ENCODE data around the gene ZNF8.

The ZNF8 gene

DNA sequence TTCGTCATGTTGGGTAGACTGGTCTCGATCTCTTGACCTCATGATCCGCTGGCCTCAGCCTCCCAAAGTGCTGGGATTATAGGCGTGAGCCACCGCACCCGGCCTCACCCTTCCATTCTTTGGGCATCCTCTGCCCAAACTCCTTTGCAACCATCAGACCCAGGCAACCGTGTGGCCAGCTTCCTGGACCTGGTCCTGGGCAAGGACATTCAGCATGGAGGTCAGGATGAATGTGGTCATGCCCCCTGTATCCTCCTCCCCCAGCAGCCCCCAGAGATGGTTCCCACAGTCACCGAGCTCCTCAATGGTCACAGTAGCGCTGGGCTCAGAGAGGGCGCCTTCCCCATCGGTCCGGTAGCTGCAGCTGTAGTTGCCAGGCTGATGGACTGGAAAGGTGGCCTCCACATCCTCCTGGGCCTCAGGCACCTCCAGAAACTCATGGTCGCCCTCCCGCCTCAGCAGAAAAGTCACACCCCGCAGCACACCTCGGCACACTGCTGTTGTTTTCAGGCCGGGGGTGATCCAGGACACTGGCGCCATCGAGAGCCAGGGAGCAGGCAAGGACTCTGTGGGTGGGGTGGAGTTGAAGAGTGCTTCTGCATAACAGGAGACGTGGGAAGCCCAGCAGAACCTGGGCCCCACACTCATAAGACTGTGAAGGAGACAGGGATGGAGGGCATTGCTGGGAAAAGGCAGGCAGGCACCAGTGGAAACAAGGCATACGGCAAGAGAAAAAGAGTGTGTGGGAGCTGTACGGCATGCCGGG, 73.4 kb downstream of the ZNF8 start:
- no peak for DNase-seq (ENCODE audit: low read depth, low spot score)
- ChIA-PET POLR2A (interaction anchor here (1.1 kb wide), 1 partner anchor 10 kb away, joined by 3 read pairs; the partner anchor contains the start of gene ZNF497), CTCF (no interaction called here)
- TF ChIP-seq, protein P1, sequence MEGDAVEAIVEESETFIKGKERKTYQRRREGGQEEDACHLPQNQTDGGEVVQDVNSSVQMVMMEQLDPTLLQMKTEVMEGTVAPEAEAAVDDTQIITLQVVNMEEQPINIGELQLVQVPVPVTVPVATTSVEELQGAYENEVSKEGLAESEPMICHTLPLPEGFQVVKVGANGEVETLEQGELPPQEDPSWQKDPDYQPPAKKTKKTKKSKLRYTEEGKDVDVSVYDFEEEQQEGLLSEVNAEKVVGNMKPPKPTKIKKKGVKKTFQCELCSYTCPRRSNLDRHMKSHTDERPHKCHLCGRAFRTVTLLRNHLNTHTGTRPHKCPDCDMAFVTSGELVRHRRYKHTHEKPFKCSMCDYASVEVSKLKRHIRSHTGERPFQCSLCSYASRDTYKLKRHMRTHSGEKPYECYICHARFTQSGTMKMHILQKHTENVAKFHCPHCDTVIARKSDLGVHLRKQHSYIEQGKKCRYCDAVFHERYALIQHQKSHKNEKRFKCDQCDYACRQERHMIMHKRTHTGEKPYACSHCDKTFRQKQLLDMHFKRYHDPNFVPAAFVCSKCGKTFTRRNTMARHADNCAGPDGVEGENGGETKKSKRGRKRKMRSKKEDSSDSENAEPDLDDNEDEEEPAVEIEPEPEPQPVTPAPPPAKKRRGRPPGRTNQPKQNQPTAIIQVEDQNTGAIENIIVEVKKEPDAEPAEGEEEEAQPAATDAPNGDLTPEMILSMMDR (IDR thresholded peaks at IDR 0.05; ENCODE audit: insufficient read depth, low read length, missing control alignments) = no peak
- no peak overlapping the region for H3K4me3 ChIP-seq (ENCODE audit: low read depth, low read length)
